GM12872 (cell line): Measurements from ENCODE around the gene ZNF319.

Experiments
- TF ChIP-seq, protein P1 (sequence below): IDR thresholded peaks from 3 replicates; pipeline ENCODE4 v1.5.1; 2011; ENCODE audit warnings: low read depth, mild to moderate bottlenecking, low read length, moderate library complexity; ENCODE audit not compliant: insufficient read depth

Gene ZNF319

DNA sequence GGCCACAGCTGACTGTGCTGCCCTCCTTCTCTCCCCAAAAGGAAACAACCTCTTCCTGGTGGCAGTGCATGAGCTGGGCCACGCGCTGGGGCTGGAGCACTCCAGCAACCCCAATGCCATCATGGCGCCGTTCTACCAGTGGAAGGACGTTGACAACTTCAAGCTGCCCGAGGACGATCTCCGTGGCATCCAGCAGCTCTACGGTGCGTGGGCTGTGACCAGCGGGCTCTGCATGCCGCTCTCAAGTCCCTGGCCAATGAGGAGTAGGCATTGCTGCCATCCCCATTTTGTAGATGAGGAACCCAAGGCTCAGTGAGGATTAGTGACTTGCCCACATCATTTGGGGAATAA, 40.0 kb upstream of the ZNF319 start:
- TF ChIP-seq, protein P1, sequence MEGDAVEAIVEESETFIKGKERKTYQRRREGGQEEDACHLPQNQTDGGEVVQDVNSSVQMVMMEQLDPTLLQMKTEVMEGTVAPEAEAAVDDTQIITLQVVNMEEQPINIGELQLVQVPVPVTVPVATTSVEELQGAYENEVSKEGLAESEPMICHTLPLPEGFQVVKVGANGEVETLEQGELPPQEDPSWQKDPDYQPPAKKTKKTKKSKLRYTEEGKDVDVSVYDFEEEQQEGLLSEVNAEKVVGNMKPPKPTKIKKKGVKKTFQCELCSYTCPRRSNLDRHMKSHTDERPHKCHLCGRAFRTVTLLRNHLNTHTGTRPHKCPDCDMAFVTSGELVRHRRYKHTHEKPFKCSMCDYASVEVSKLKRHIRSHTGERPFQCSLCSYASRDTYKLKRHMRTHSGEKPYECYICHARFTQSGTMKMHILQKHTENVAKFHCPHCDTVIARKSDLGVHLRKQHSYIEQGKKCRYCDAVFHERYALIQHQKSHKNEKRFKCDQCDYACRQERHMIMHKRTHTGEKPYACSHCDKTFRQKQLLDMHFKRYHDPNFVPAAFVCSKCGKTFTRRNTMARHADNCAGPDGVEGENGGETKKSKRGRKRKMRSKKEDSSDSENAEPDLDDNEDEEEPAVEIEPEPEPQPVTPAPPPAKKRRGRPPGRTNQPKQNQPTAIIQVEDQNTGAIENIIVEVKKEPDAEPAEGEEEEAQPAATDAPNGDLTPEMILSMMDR, result no peak

DNA sequence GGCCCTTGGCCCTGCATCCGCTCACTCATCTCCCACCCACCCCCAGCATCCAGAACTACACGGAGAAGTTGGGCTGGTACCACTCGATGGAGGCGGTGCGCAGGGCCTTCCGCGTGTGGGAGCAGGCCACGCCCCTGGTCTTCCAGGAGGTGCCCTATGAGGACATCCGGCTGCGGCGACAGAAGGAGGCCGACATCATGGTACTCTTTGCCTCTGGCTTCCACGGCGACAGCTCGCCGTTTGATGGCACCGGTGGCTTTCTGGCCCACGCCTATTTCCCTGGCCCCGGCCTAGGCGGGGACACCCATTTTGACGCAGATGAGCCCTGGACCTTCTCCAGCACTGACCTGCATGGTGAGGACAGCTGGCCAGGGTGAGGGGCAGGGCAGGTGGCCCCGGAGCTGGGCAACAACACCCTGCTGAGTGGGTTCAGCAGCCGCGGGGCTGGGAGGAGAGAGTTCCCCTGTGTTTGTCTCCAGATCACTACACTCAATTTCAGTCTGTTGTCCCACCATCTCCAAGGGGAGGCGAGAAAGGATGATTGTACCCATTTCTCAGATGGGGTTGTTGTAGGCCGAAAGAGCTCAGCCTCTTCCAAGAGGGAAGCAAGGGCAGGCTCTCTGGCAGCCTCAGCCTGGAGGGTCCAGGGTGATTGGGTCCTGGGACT, 39.5 kb upstream of the ZNF319 start:
- TF ChIP-seq, protein P1, result no peak

- TF ChIP-seq, protein P1, result no peak
Measured at GRCh38 chr16:58038219-58038641, 37.8 kb upstream of the ZNF319 start.

DNA sequence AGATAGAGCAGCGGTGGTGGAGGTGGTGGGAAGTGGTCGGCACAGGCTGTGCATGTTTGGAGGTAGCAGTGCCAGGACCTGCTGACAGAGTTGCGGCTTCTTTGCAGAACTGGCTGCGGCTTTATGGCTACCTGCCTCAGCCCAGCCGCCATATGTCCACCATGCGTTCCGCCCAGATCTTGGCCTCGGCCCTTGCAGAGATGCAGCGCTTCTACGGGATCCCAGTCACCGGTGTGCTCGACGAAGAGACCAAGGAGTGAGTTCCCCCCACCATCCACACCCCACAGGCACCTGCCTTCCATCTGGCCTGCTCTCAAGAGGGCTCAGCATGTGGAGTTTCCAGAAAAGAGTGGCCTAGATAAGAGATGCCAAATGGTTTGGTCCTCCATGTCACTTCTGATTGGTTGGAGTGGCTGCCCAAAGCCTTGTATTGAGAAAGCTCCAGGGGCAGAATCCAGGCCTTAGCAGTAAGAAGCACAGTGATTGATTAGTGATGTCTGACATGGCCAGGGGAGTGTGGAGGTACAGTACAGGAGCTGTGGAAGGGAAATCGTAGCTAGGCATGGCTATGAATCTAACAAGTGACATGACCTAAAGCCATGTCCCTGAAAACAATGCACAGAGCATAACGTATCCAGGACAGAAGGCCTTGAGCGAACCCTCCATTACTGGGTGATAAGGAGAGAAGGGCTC, 37.0 kb upstream of the ZNF319 start:
- TF ChIP-seq, protein P1, result no peak

DNA sequence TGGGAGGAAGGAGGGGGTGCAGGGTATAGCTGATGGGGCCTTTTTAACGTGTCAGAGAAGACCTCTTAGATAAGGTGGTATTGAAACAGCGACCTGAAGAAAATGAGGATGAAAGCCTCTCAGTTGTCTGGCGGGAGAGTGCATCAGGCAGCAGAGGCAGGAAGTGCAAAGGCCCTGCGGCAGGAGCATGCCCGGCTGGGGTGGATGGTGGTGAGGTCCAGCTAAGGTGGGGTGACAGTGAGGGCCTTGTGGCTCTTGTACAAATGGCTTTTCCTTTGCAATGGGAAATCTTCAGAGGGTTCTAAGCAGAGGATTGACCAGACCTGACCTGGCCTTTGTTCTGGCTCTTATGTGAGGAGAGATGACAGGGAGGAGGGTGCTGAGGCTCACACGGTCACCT, 36.5 kb upstream of the ZNF319 start:
- TF ChIP-seq, protein P1, result no peak

GRCh38 chr16:58035356-58036170, 35.1 kb upstream of the ZNF319 start:
- TF ChIP-seq, protein P1, result no peak

- TF ChIP-seq, protein P1, result no peak
Measured at GRCh38 chr16:58034774-58035173, 34.3 kb upstream of the ZNF319 start.
